GM12874 (cell line): ENCODE data around the gene SH3RF1.

ENCODE experiments used
- CTCF ChIP-seq: IDR thresholded peaks from 2 replicates; pipeline ENCODE4 v1.5.1; 2011; ENCODE audit warnings: low read depth, mild to moderate bottlenecking, control low read depth, low read length, moderate library complexity; ENCODE audit not compliant: insufficient read depth

SH3RF1 gene

DNA sequence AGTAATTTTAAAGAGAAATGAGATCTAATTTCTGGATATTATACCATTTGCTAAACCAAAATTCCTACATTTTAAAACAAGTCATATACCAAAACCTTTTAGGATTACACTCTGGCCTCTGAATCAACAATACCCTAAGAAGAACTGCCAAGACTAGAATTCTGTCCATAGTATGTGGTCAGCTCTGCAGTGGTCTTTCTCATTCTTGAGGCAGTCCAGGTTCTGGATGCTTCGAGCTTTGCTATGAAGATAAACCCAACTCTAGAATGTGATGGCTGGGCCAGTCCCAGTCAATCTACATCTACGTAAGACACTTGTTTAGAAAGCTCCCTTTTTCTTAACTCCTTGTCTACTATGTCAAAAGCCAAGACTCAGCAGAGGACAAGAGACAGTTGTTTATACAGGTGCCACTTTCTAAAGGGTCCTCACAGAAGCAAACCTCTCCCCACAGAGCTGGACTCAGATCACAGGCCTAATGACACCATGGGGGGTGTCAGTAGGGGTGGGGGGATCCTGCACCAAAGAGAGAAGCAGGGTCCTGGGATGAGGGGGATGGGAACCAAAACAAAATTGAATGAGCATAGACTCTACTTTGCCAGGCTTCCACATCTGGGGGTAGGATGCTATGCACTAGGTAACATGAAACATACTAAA is 63.2 kb downstream of the SH3RF1 start:
- no peak for TF ChIP-seq CTCF

DNA sequence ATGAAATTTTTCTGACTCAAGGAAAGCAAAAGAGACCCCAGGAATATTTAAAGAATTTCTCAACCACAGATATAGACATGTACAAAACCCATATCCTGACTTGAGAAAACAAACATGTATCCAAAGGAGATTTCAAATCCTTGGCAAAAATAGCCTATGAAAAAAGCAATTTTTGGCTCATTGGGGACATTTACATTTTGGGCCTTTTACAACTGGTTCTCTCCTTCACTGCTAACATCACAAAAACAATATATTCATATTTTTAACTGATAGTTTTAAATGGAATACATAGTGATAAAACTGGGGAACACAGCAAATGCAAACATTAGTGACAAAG is 65.0 kb downstream of the SH3RF1 start:
- TF ChIP-seq CTCF = no peak

DNA sequence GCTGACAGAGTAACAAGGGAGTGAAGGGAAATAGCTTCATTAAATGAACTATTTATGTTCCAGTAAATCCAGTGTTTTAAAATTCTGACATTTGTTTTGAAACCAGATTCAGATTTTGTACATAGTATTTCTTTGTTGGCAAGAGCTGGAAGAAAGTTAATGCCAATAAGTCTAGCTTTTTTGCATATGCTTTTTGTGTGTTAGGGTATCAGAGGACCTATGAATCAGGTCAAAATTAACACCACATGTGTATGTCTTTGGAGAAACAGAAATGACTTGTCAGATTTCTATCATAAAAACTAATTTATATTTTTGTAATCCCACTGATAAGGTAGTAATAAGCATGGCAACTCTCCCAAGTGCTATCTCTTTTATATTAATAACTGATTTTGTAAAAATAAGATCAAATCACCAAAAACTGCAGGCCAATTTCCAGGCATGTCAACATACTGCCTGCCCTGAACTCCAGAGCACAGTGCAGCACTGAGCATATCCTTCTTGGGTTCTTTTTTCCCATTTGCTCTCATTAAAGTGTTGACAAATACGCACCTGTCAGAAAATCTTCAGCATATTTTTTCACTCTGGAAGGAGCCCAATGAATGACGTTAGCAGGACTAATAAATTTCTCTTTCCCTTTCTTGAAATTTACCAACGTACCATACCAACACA is 65.5 kb downstream of the SH3RF1 start:
- no peak for TF ChIP-seq CTCF

DNA sequence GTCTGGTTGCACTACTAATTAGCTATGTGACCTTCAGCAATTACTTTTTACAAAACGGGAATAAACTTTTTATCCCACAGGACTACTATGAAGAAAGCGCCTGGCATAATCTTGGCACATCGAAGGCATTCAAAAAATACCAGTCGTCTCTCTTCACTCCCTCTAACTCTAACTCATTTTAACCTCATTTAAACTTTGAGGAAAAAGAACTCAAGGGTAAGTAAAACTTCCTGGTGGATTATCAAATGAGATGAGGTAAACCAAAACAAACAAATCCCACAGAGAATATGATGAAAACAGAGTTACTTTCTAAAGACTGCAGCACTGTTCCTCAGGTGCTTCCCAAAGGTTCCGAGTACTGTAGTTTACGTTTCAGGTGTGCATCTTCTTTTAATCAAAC is 66.9 kb downstream of the SH3RF1 start:
- TF ChIP-seq CTCF = no peak

DNA sequence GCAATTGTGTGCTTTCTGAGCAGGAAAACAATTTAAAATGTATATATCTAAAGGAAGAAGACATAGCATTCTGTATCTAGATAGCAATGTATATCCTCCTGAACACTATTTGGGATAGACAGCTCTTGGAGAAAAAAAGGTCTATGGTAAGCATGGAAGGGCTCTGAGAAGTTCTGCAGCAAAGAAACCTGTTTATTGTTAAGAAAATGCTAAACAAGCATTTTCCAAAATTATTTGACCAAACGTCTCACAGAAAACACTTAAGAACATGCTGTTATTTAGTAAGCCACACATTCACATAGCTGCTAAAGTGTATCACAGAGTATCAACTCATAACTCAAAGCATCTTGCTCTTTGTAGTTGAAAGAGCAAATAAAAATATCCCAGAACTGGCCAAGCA is 67.9 kb downstream of the SH3RF1 start:
- no peak for TF ChIP-seq CTCF

GRCh38 chr4:169202145-169202699 is 68.5 kb downstream of the SH3RF1 start:
- TF ChIP-seq CTCF = no peak

DNA sequence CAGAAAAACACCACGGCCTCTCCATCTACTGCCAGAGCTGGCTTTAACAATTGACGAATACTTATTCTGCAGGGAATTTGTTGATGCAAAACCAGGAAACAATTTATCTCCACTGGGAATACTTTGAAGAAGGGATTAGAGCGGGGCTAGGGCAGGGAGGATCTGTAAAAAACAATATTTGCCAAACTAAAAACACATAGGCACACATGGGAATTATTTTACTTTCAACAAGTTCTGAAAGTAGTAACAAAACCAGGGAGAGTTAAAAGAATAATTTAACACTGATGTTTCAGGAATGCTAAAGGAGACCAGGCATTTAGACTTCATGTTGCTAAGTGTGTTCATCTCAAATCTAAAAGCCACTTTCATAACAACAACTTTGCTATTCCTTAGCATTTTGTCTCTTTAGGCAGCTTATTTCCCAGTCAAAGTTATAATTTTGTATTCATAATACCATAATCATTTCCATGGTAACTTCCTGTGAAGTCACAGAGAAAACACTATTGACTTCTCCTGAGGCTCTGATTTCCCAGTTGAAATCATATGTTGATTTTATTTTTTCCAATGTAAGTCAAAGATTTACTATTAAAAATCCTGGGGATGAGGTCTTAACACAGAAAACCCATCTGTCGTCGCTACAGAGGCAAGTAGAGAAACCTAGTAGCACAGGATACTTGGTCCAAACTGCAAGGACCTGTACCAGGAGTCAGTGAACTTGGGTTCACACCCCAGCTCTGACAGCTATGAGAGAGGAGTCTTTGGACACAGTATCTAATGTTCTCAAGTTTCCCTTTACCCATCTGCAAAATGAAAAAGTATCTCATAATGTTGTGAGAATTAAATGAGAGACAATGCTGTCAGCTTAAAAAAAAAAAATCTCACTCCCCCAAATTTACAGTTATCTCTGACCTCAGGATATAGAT is 69.3 kb downstream of the SH3RF1 start:
- TF ChIP-seq CTCF = no peak
